HepG2 (cell line): ENCODE results near the gene MDFI. TPM values are rescaled to one million over a fixed set of nuclear protein-coding genes. Genes with fewer than 3 reads are reported as not detected.

ENCODE experiments used
- CBX1 ChIP-seq: IDR thresholded peaks from one replicate; pipeline ENCODE4 v1.6.1; 2016; ENCODE audit warnings: antibody characterized with exemption, low read depth
- HMG20B ChIP-seq: conservative IDR thresholded peaks from 2 replicates; pipeline ENCODE4 v1.6.1; 2016; ENCODE audit warnings: missing genetic modification reagents, missing compliant biosample characterization
- MAF1 ChIP-seq: sonication (generic); formaldehyde crosslinking; IDR thresholded peaks from 2 replicates; pipeline ENCODE4 v1.5.0; 2020; ENCODE audit warnings: missing genetic modification reagents, borderline replicate concordance
- NR1H2 ChIP-seq: sonication (generic); formaldehyde crosslinking; IDR thresholded peaks from 2 replicates; pipeline ENCODE4 v1.8.1; 2022; ENCODE audit warnings: low read depth, missing genetic modification reagents, borderline replicate concordance
- PCBP1 ChIP-seq: fragments of 200-400 bp; formaldehyde crosslinking; IDR thresholded peaks from 2 replicates; pipeline ENCODE4 v1.6.1; 2017; ENCODE audit warnings: mild to moderate bottlenecking, low read depth, low read length, borderline replicate concordance
- TEAD3 ChIP-seq: optimal IDR thresholded peaks from 2 replicates; pipeline ENCODE3; 2016; ENCODE audit warnings: borderline replicate concordance
- ZFX ChIP-seq: sonication (generic); formaldehyde crosslinking; IDR thresholded peaks from 2 replicates; pipeline ENCODE4 v1.4.0; 2020; ENCODE audit warnings: mild to moderate bottlenecking, low read depth, missing genetic modification reagents, moderate library complexity
- ZNF652 ChIP-seq: IDR thresholded peaks from 2 replicates; pipeline ENCODE4 v1.6.1; 2016; ENCODE audit warnings: low read depth, borderline replicate concordance
- ZNF713 ChIP-seq: sonication (generic); formaldehyde crosslinking; IDR thresholded peaks from 2 replicates; pipeline ENCODE4 v1.4.0; 2020; ENCODE audit warnings: mild to moderate bottlenecking, missing genetic modification reagents
- polyA plus RNA-seq, 8 experiments: library from polyadenylated mRNA; depleted of rRNA in 3 of 8; stranded (reverse) in 7 of 8; unstranded in 1 of 8; fragments of >200 nt; fragmentation: Illumina TruSeq in 4 of 8; extraction: Trizol in 4 of 8; gene quantifications; 2 replicates each; pipeline versions ENCODE4 v1.2.1 to v1.2.3, GENCODE V29; 2011 to 2016; ENCODE audit warnings: low read depth in 4 of 8, missing spikeins in 1 of 8, mixed read lengths in 1 of 8; ENCODE audit not compliant: insufficient read depth in 1 of 8
- total RNA-seq, 5 experiments: library from RNA; depleted of rRNA; stranded (reverse); fragments of >200 nt; fragmentation: Illumina TruSeq; extraction: Trizol; gene quantifications; 2 replicates each; pipeline ENCODE4 v1.2.3, GENCODE V29; 2016; ENCODE audit warnings: low read depth in 1 of 5
- TF ChIP-seq, protein P1 (sequence below): sonication (generic); formaldehyde crosslinking; IDR thresholded peaks from 2 replicates; pipeline ENCODE4 v1.8.0; 2022; ENCODE audit warnings: missing genetic modification reagents, low read depth, mild to moderate bottlenecking, borderline replicate concordance
- TF ChIP-seq, protein P2 (sequence below): IDR thresholded peaks from 2 replicates; pipeline ENCODE4 v1.6.1; 2016; ENCODE audit warnings: low read depth, borderline replicate concordance
- TF ChIP-seq, protein P3 (sequence below): sonication (generic); formaldehyde crosslinking; IDR thresholded peaks from 2 replicates; pipeline ENCODE4 v1.8.0; 2022; ENCODE audit warnings: mild to moderate bottlenecking, missing genetic modification reagents, moderate library complexity
- TF ChIP-seq, protein P4 (sequence below): sonication (generic); formaldehyde crosslinking; IDR thresholded peaks from 2 replicates; pipeline ENCODE4 v1.8.1; 2023; ENCODE audit warnings: mild to moderate bottlenecking, missing genetic modification reagents
- TF ChIP-seq, protein P5 (sequence below): sonication (generic); formaldehyde crosslinking; conservative IDR thresholded peaks from 2 replicates; pipeline ENCODE4 v1.8.0; 2022; ENCODE audit warnings: mild to moderate bottlenecking, moderate library complexity, missing genetic modification reagents
- TF ChIP-seq, protein P6 (sequence below), 2 experiments: IDR thresholded peaks; 2 replicates each; pipeline ENCODE4 v1.6.1; 2011 to 2012; ENCODE audit warnings: low read length in 2 of 2, borderline replicate concordance in 1 of 2, low read depth in 1 of 2, mild to moderate bottlenecking in 1 of 2, moderate library complexity in 1 of 2

MDFI gene
- total and polyA plus RNA-seq, 2 of the 13 experiments (the other 11 are each of a cell fraction or from before 2014, with no cell fraction given) = 0.28 TPM; not detected in 1

DNA sequence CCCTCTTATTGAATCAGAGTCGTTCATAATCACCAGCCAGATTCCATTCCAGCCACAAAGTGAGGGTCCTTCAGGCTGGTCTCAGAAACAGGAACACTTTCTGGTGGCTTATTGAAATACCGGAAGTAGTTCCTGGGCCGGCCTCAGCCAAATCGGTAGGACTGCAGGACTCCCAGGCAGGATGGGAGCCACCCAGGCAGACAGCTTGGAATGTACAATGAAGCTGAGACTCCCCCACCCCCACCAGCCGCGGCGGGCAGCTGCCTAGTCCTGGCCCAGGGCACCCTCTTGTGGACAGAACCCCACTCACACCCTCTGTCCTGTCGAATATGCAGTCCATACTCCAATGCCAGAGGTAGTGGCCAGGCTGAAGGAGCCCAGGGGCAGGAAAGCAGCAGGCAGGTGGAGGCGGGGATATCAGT, 43.8 kb downstream of the MDFI start (continued):
- TF ChIP-seq MAF1 (CRISPR knock-in tag) (no peak), ZNF652 (CRISPR knock-in tag) (no peak), CBX1 (no peak), ZFX (no peak; the same call in 1 of the 2 replicates), ZNF713 (CRISPR knock-in tag) (no peak), PCBP1 (no peak), HMG20B (no peak), TEAD3 (CRISPR knock-in tag) (peak; percentile 94), NR1H2 (CRISPR knock-in tag) (no peak)
- TF ChIP-seq, protein P1, sequence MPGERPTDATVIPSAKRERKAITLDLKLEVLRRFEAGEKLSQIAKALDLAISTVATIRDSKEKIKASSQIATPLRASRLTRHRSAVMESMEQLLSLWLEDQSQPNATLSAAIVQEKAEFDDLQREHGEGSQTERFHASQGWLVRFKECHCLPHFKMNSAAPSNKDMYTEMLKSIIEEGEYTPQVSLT (CRISPR knock-in tag) = no peak
- TF ChIP-seq, protein P2, sequence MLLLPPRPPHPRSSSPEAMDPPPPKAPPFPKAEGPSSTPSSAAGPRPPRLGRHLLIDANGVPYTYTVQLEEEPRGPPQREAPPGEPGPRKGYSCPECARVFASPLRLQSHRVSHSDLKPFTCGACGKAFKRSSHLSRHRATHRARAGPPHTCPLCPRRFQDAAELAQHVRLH = 0 out of 2 replicates have a peak, but pooled peaks have one; percentile 32
- TF ChIP-seq, protein P3, sequence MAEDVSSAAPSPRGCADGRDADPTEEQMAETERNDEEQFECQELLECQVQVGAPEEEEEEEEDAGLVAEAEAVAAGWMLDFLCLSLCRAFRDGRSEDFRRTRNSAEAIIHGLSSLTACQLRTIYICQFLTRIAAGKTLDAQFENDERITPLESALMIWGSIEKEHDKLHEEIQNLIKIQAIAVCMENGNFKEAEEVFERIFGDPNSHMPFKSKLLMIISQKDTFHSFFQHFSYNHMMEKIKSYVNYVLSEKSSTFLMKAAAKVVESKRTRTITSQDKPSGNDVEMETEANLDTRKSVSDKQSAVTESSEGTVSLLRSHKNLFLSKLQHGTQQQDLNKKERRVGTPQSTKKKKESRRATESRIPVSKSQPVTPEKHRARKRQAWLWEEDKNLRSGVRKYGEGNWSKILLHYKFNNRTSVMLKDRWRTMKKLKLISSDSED (CRISPR knock-in tag) = no peak
- TF ChIP-seq, protein P4, sequence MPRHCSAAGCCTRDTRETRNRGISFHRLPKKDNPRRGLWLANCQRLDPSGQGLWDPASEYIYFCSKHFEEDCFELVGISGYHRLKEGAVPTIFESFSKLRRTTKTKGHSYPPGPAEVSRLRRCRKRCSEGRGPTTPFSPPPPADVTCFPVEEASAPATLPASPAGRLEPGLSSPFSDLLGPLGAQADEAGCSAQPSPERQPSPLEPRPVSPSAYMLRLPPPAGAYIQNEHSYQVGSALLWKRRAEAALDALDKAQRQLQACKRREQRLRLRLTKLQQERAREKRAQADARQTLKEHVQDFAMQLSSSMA (CRISPR knock-in tag) = no peak
- TF ChIP-seq, protein P5, sequence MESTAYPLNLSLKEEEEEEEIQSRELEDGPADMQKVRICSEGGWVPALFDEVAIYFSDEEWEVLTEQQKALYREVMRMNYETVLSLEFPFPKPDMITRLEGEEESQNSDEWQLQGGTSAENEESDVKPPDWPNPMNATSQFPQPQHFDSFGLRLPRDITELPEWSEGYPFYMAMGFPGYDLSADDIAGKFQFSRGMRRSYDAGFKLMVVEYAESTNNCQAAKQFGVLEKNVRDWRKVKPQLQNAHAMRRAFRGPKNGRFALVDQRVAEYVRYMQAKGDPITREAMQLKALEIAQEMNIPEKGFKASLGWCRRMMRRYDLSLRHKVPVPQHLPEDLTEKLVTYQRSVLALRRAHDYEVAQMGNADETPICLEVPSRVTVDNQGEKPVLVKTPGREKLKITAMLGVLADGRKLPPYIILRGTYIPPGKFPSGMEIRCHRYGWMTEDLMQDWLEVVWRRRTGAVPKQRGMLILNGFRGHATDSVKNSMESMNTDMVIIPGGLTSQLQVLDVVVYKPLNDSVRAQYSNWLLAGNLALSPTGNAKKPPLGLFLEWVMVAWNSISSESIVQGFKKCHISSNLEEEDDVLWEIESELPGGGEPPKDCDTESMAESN (CRISPR knock-in tag) = 0 out of 2 replicates have a peak, but pooled peaks have one; percentile 53
- TF ChIP-seq, protein P6, sequence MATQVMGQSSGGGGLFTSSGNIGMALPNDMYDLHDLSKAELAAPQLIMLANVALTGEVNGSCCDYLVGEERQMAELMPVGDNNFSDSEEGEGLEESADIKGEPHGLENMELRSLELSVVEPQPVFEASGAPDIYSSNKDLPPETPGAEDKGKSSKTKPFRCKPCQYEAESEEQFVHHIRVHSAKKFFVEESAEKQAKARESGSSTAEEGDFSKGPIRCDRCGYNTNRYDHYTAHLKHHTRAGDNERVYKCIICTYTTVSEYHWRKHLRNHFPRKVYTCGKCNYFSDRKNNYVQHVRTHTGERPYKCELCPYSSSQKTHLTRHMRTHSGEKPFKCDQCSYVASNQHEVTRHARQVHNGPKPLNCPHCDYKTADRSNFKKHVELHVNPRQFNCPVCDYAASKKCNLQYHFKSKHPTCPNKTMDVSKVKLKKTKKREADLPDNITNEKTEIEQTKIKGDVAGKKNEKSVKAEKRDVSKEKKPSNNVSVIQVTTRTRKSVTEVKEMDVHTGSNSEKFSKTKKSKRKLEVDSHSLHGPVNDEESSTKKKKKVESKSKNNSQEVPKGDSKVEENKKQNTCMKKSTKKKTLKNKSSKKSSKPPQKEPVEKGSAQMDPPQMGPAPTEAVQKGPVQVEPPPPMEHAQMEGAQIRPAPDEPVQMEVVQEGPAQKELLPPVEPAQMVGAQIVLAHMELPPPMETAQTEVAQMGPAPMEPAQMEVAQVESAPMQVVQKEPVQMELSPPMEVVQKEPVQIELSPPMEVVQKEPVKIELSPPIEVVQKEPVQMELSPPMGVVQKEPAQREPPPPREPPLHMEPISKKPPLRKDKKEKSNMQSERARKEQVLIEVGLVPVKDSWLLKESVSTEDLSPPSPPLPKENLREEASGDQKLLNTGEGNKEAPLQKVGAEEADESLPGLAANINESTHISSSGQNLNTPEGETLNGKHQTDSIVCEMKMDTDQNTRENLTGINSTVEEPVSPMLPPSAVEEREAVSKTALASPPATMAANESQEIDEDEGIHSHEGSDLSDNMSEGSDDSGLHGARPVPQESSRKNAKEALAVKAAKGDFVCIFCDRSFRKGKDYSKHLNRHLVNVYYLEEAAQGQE (IDR thresholded peaks at IDR 0.05; ENCODE audit: borderline replicate concordance in 1 of 2, low read depth in 1 of 2, low read length in 2 of 2) = no peak
